Kidney epithelial cell (primary cell): ENCODE data around the gene MALT1. TPM values are rescaled to one million over a fixed set of nuclear protein-coding genes. Genes with fewer than 3 reads are reported as not detected.

Experiments used
- DNase-seq: peaks from one replicate; pipeline ENCODE4 v3.0.0-alpha.2; 2010; ENCODE audit warnings: low read depth
- H3K27me3 ChIP-seq: 2 replicates; pipeline ENCODE4 v1.6.0; 2011; ENCODE audit warnings: low read length; ENCODE audit not compliant: control insufficient read depth, insufficient read depth
- H3K36me3 ChIP-seq: 2 replicates; pipeline ENCODE4 v1.5.1; 2011; ENCODE audit warnings: low read length; ENCODE audit not compliant: control insufficient read depth, insufficient read depth
- H3K4me3 ChIP-seq: 2 replicates; pipeline ENCODE4 v1.5.1; 2011; ENCODE audit warnings: low read depth, mild to moderate bottlenecking, control low read depth, low read length
- CTCF ChIP-seq: IDR thresholded peaks from 2 replicates; pipeline ENCODE4 v1.5.1; 2011; ENCODE audit warnings: mild to moderate bottlenecking, moderate library complexity, low read length, control low read depth, inconsistent platforms; ENCODE audit not compliant: insufficient read depth, poor library complexity, severe bottlenecking
- total RNA-seq: library from RNA; depleted of rRNA; stranded (reverse); fragments of >200 nt; gene quantifications from 2 replicates; pipeline ENCODE4 v1.2.3, GENCODE V29; 2015

The MALT1 gene
- total RNA-seq, 1 donor from 2014 or later: 19.8 TPM

- Histone ChIP-seq H3K36me3 (no peaks in the 10 kb centered on the region), H3K27me3 (no peaks in the 10 kb centered on the region), H3K4me3 (no peak overlapping the region)
- no peak for DNase-seq
- no peak for TF ChIP-seq CTCF
These were observed 41.7 kb downstream of the MALT1 start for GRCh38 chr18:58712930-58713329.

GRCh38 chr18:58714259-58714658 is 43.0 kb downstream of the MALT1 start:
- DNase-seq: no peak
- Histone ChIP-seq H3K4me3 (no peak overlapping the region), H3K36me3 (no peaks in the 10 kb centered on the region), H3K27me3 (no peaks in the 10 kb centered on the region)
- no peak for TF ChIP-seq CTCF

- H3K4me3 ChIP-seq: no peak overlapping the region
- no peak for DNase-seq
- no peaks in the 10 kb centered on the region for H3K36me3 ChIP-seq
- no peaks in the 10 kb centered on the region for H3K27me3 ChIP-seq
- no peak for TF ChIP-seq CTCF
These were observed 43.6 kb downstream of the MALT1 start for GRCh38 chr18:58714821-58715220.

GRCh38 chr18:58715540-58715939 is 44.3 kb downstream of the MALT1 start:
- Histone ChIP-seq H3K36me3 (no peaks in the 10 kb centered on the region), H3K4me3 (no peak overlapping the region), H3K27me3 (no peaks in the 10 kb centered on the region)
- TF ChIP-seq CTCF: no peak
- DNase-seq: no peak

GRCh38 chr18:58716060-58716756 is 44.9 kb downstream of the MALT1 start:
- Histone ChIP-seq H3K4me3 (no peak overlapping the region), H3K36me3 (no peaks in the 10 kb centered on the region), H3K27me3 (no peaks in the 10 kb centered on the region)
- no peak for DNase-seq
- TF ChIP-seq CTCF: no peak
